Uterus (tissue), 4 donors: ENCODE data around the gene MCU. TPM values are rescaled to one million over a fixed set of nuclear protein-coding genes. Genes with fewer than 3 reads are reported as not detected.

Experiments used
- DNase-seq, 2 donors: peaks; one replicate each; pipeline ENCODE4 v3.0.0-alpha.2; 2019 to 2020
- H3K27ac ChIP-seq, 2 donors: fragments of 200-600 bp; sonication (generic); 1 replicate in 1 of 2; 2 replicates in 1 of 2; pipeline ENCODE4 v1.5.1; 2016 to 2018
- H3K27me3 ChIP-seq, 2 donors: fragments of 200-600 bp; sonication (generic); one replicate each; pipeline ENCODE4 v1.5.1; 2018 to 2019; ENCODE audit warnings: control low read depth in 1 of 2
- H3K36me3 ChIP-seq, 2 donors: fragments of 200-600 bp; sonication (generic); one replicate each; pipeline ENCODE4 v1.5.1; 2019; ENCODE audit warnings: control low read depth in 1 of 2
- H3K4me1 ChIP-seq, 2 donors: fragments of 200-600 bp; sonication (generic); one replicate each; pipeline ENCODE4 v1.5.1; 2018 to 2019; ENCODE audit warnings: control low read depth in 1 of 2
- H3K4me3 ChIP-seq, 2 donors: fragments of 200-600 bp; sonication (generic); 1 replicate in 1 of 2; 2 replicates in 1 of 2; pipeline ENCODE4 v1.5.1; 2018 to 2019; ENCODE audit warnings: mild to moderate bottlenecking in 1 of 2
- H3K9me3 ChIP-seq, 2 donors: fragments of 200-600 bp; sonication (generic); one replicate each; pipeline ENCODE4 v1.5.1; 2019; ENCODE audit warnings: control low read depth in 1 of 2
- POLR2A ChIP-seq, 2 donors: fragments of 450-650 bp; IDR thresholded peaks; one replicate each; pipeline ENCODE4 v1.6.1; 2016; ENCODE audit warnings: antibody characterized with exemption in 2 of 2, mild to moderate bottlenecking in 1 of 2, moderate library complexity in 1 of 2
- intact Hi-C: fragments of 100-400 bp; cut with DNase I; formaldehyde crosslinking; loops from one replicate; pipeline ENCODE4 v1.15.1; 2023; ENCODE audit warnings: low total_unique reads
- total RNA-seq, 4 donors: library from RNA; depleted of rRNA in 3 of 4; stranded (reverse); fragments of >200 nt in 3 of 4; gene quantifications; one replicate each; pipeline versions ENCODE4 v1.1.0 to v1.2.4, GENCODE V29; 2014 to 2023
- TF ChIP-seq, protein P1 (sequence below), 4 experiments: fragments of 200-600 bp in 2 of 4; fragments of 450-650 bp in 2 of 4; sonication (generic) in 2 of 4; IDR thresholded peaks; one replicate each; pipeline ENCODE4 v1.5.1; 2016 to 2019; ENCODE audit warnings: antibody characterized with exemption in 4 of 4, mild to moderate bottlenecking in 2 of 4, moderate library complexity in 1 of 4
- donor health status: DM: yes; HTN: yes; CAD: no.

MCU gene
- total RNA-seq, 4 donors from 2014 or later, result 13.2 to 35.8 (median 24.6) TPM

DNA sequence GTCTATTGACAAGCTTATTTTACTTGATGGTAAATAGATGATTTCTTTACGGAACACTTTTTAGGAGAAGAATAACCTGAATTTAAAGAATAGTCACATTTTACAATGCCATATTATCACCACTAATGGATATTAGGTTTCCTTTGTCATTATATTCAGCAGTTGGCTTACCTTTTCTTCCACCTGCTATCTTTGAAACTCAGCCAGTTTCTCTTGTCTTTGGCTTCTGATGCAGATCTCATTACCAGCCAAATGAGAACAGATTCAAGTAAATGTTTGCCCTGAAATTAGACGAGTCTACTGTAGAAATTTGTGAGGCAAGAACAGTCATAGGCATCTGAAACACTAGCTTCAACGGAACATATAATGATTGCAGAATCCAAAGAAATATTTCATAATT, 116.1 kb downstream of the MCU start:
- Histone ChIP-seq H3K4me3 (no peak overlapping the region), H3K27me3 (no peaks in the 10 kb centered on the region), H3K9me3 (no peaks in the 10 kb centered on the region), H3K36me3 (no peaks in the 10 kb centered on the region), H3K27ac (no peak overlapping the region), H3K4me1 (no peaks in the 10 kb centered on the region)
- intact Hi-C loops, result no loop called here
- TF ChIP-seq POLR2A (IDR thresholded peaks at IDR 0.05), result no peak
- TF ChIP-seq, protein P1, sequence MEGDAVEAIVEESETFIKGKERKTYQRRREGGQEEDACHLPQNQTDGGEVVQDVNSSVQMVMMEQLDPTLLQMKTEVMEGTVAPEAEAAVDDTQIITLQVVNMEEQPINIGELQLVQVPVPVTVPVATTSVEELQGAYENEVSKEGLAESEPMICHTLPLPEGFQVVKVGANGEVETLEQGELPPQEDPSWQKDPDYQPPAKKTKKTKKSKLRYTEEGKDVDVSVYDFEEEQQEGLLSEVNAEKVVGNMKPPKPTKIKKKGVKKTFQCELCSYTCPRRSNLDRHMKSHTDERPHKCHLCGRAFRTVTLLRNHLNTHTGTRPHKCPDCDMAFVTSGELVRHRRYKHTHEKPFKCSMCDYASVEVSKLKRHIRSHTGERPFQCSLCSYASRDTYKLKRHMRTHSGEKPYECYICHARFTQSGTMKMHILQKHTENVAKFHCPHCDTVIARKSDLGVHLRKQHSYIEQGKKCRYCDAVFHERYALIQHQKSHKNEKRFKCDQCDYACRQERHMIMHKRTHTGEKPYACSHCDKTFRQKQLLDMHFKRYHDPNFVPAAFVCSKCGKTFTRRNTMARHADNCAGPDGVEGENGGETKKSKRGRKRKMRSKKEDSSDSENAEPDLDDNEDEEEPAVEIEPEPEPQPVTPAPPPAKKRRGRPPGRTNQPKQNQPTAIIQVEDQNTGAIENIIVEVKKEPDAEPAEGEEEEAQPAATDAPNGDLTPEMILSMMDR (IDR thresholded peaks at IDR 0.05), result no peak
- DNase-seq, result no peak

DNA sequence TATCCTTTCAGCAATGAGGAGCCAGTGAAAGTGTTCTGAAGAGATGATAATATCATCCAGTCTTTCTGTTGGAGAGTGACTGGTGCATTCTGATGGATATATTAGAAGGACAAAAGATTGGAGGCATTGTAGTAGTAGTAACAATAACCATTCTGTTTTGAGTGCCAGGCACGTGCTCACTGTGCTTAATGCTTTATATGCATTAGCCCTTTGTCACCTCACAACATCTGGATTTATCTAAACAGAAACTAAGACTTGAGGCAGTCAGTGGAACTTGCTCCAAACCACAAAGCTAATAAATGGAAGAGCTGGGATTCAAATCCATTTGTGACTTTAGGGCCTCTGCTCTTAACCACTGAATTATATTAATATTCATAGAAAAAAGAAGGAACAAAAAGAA, 117.1 kb downstream of the MCU start:
- Histone ChIP-seq H3K27me3 (no peaks in the 10 kb centered on the region), H3K9me3 (no peaks in the 10 kb centered on the region), H3K36me3 (no peaks in the 10 kb centered on the region), H3K4me3 (no peak overlapping the region), H3K27ac (no peak overlapping the region), H3K4me1 (no peaks in the 10 kb centered on the region)
- DNase-seq, result no peak
- intact Hi-C loops, result no loop called here
- TF ChIP-seq POLR2A (IDR thresholded peaks at IDR 0.05), result no peak
- TF ChIP-seq, protein P1 (IDR thresholded peaks at IDR 0.05), result no peak

DNA sequence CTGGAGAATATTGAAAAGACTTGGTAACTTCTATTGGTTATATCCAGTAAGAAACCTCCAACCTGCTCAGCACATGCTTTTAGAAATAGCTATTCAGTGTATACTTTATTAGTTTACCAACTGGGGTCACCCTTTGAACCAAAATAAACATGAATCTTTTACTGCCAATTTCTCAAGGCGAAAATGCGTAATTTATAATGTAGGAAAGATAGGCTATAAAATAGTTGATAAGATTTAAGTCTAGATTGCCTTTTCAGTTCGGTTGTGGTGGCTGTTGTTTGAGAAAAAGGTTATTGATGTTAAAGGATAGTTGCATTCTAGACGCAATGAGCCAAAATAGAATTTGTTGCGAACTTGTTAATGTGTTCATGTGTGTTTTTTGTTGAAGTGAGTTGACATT, 119.0 kb downstream of the MCU start:
- intact Hi-C loops, result no loop called here
- H3K36me3 ChIP-seq, result no peaks in the 10 kb centered on the region

DNA sequence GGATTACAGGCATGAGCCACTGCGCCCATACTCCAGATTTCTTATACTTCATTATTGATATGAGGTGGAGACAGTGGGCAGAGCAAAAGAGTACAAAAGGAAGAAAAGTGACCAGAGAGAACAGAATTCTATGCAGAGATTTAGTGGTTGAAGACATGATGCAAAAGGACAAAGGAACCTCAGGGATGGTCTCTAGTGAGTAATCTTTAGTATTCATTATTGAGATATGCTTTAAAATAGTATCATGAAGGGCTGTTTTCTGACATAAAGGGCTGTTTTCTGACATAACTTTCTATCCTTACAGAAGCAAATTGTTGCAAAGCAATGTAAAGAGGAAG, 120.4 kb downstream of the MCU start:
- TF ChIP-seq, protein P1 (IDR thresholded peaks at IDR 0.05), result no peak
- TF ChIP-seq POLR2A (IDR thresholded peaks at IDR 0.05), result no peak
- Histone ChIP-seq H3K36me3 (no peaks in the 10 kb centered on the region), H3K4me3 (no peak overlapping the region), H3K9me3 (no peaks in the 10 kb centered on the region), H3K4me1 (no peaks in the 10 kb centered on the region), H3K27me3 (no peaks in the 10 kb centered on the region), H3K27ac (peak overlapping the region in 1 of 2 donors; percentile 66)
- DNase-seq, result no peak
- intact Hi-C loops, result no loop called here

More for the DNA sequence above, 119.0 kb downstream of the MCU start:
- Histone ChIP-seq H3K4me1 (no peaks in the 10 kb centered on the region), H3K27ac (peak overlapping the region in 1 of 2 donors; percentile 66), H3K27me3 (no peaks in the 10 kb centered on the region), H3K9me3 (no peaks in the 10 kb centered on the region), H3K4me3 (no peak overlapping the region)
- no peak for DNase-seq
- no peak for TF ChIP-seq POLR2A (IDR thresholded peaks at IDR 0.05)
- TF ChIP-seq, protein P1 (IDR thresholded peaks at IDR 0.05), result no peak

DNA sequence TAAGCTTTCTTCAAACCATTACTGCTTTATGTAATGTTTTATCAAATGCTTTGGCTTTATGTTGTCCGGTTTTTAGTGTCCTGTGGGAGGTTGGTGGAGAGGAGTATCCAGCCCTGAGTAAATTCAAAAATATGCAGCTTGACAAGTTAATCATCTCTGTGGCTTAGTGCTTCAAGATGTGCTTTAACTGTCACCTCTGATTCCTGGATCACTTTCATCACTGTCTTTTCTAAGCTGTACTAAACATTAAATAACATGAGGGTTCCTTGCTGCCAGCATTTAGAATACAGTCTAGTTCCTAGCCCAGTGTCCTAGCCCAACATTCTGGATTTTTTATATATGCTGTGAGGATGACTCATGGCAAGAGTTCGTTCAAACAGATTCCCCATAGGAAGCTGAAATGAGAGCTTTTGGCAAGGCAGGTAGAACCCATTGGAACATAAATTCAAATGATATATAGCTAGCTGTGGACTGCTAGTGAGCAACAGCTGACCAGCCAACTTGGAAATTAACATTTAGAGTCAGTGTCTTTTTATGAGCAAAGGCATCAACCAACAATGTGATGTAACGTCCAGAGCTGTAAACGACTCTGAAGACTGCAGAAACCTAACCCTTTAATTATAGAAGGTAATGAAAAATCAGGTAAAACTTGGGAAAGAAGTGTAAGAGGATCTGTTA, 120.9 kb downstream of the MCU start:
- DNase-seq, result no peak

More for the DNA sequence above, 120.9 kb downstream of the MCU start:
- H3K27ac ChIP-seq, result peak overlapping the region in 1 of 2 donors; percentile 66
- TF ChIP-seq, protein P1 (IDR thresholded peaks at IDR 0.05), result no peak
- no peak for TF ChIP-seq POLR2A (IDR thresholded peaks at IDR 0.05)
- intact Hi-C loops, result no loop called here
- H3K4me3 ChIP-seq, result no peak overlapping the region
- H3K36me3 ChIP-seq, result no peaks in the 10 kb centered on the region
- no peaks in the 10 kb centered on the region for H3K27me3 ChIP-seq
- no peaks in the 10 kb centered on the region for H3K9me3 ChIP-seq
- no peaks in the 10 kb centered on the region for H3K4me1 ChIP-seq
